ENCODE data around the gene NTM. TPM values are rescaled to one million over a fixed set of nuclear protein-coding genes. Genes with fewer than 3 reads are reported as not detected.

NTM gene
- total and polyA plus RNA-seq, 10 donors: 0.13 to 1.6 (median 0.67) TPM

DNA sequence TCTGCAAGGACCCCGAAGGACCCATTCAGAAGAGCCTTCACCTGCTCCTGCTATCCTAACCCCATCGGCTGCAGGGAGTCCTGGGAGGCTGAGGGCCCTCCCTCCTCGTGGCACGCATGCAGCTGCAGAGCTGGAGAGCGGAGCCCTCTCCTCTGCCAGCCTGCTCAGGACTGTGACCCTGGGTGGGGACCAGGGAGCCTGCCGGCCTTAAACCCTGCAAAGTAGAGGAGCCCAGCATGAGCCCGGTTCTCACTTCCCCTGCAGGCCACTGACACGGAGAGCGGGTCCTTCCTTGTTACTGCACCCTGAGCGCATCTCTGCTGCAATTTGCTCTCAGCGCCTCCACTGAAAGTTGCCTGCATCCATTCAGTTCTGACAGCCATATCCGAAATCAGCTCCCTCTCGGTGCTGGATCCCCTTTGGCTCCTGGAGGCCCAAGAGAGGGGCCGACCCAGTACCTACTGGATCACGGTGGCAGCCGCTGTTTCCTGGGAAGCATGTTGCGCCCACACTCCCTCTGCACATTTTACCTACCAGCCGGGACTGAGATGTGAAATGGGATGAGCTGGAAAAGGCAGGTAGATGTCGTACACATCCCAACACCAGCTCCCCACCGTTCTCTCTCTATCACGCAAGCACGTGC, 312.1 kb downstream of the NTM start:
- intact Hi-C loops (cut with DNase I; ENCODE audit: low total_unique reads): no loop called here

DNA sequence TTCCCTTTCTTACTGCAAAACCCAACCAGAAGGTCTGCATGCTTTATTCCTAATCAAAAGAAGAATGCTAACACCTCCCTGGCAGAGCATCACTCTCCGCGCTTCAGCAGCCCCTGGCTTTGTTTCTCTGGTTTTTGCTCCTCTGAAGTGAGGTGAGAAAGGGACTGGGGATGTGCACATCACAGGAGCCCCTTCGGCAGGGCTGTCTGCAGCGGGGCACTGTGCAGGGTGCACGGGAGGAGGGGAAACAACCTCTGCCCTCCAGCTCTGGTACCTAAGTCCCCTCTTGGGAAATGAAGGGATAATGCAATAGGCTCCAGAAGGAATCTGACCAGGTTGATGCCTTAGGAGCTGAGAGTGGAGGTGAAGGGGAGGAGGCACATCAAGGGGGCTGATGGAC, 312.7 kb downstream of the NTM start:
- Histone ChIP-seq H3K27me3 (replicated peaks in 1 of 7) (peaks cover 0 to 54% (median 0%) of the 10 kb centered on the region in 7 donors), H3K9me3 (no peaks in the 10 kb centered on the region), H3K36me3 (no peaks in the 10 kb centered on the region), H3K4me3 (no peak overlapping the region), H3K27ac (no peak overlapping the region), H3K4me1 (peaks cover 0 to 6% (median 2%) of the 10 kb centered on the region in 6 donors)
- intact Hi-C loops (cut with DNase I; ENCODE audit: low total_unique reads): no loop called here
- DNase-seq: no peak
- 80 to 93% (median 84%) methylated on average over 5 of the region's 5 CpGs for WGBS, 5 donors
- TF ChIP-seq POLR2A (IDR thresholded peaks at IDR 0.05) (no peak), POLR2AphosphoS5 (IDR thresholded peaks at IDR 0.05) (no peak)
- TF ChIP-seq, protein P1, sequence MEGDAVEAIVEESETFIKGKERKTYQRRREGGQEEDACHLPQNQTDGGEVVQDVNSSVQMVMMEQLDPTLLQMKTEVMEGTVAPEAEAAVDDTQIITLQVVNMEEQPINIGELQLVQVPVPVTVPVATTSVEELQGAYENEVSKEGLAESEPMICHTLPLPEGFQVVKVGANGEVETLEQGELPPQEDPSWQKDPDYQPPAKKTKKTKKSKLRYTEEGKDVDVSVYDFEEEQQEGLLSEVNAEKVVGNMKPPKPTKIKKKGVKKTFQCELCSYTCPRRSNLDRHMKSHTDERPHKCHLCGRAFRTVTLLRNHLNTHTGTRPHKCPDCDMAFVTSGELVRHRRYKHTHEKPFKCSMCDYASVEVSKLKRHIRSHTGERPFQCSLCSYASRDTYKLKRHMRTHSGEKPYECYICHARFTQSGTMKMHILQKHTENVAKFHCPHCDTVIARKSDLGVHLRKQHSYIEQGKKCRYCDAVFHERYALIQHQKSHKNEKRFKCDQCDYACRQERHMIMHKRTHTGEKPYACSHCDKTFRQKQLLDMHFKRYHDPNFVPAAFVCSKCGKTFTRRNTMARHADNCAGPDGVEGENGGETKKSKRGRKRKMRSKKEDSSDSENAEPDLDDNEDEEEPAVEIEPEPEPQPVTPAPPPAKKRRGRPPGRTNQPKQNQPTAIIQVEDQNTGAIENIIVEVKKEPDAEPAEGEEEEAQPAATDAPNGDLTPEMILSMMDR (IDR thresholded peaks at IDR 0.05 in 8 of 11, conservative IDR thresholded peaks at IDR 0.05 in 3 of 11): no peak

More for the DNA sequence above, 312.1 kb downstream of the NTM start:
- Histone ChIP-seq H3K27ac (no peak overlapping the region), H3K36me3 (no peaks in the 10 kb centered on the region), H3K4me3 (no peak overlapping the region), H3K9me3 (no peaks in the 10 kb centered on the region), H3K27me3 (replicated peaks in 1 of 7) (peaks cover 0 to 48% (median 0%) of the 10 kb centered on the region in 7 donors), H3K4me1 (no peaks in the 10 kb centered on the region)
- TF ChIP-seq POLR2A (IDR thresholded peaks at IDR 0.05) (no peak), POLR2AphosphoS5 (IDR thresholded peaks at IDR 0.05) (no peak)
- TF ChIP-seq, protein P1 (IDR thresholded peaks at IDR 0.05 in 8 of 11, conservative IDR thresholded peaks at IDR 0.05 in 3 of 11): no peak
- 76 to 83% (median 81%) methylated on average over 15 to 22 of the region's 22 CpGs for WGBS, 5 donors
- DNase-seq: no peak

DNA sequence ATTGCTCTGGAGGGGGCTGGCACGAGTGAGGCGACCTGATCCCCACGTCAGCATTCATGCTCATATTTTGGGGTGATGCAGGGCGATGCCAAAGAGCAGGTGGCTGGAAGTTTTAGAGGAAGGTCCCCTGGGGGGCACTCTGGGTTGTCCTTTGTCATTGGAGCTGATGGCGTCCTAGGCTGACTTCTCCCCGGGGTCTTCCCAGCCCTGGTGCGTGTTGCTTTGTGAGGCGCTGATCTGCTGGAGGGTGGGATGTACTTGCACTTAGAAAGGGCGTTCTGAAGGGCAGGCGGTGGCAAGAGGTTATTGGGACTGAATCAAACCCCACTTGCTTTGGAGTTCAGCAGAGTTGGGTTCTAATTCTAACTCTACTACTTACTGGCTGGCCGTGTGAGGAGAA, 313.3 kb downstream of the NTM start:
- H3K4me1 ChIP-seq: peaks cover 0 to 9% (median 4%) of the 10 kb centered on the region in 6 donors
- H3K4me3 ChIP-seq: no peak overlapping the region
- no peak for DNase-seq
- no peaks in the 10 kb centered on the region for H3K36me3 ChIP-seq
- 74 to 89% (median 80%) methylated on average over 11 of the region's 11 CpGs for WGBS, 5 donors
- intact Hi-C loops (cut with DNase I; ENCODE audit: low total_unique reads): no loop called here
- H3K9me3 ChIP-seq: no peaks in the 10 kb centered on the region
- TF ChIP-seq POLR2A (IDR thresholded peaks at IDR 0.05): no peak
- peaks cover 0 to 60% (median 5%) of the 10 kb centered on the region in 7 donors for H3K27me3 ChIP-seq (replicated peaks in 1 of 7)
- no peak overlapping the region for H3K27ac ChIP-seq

DNA sequence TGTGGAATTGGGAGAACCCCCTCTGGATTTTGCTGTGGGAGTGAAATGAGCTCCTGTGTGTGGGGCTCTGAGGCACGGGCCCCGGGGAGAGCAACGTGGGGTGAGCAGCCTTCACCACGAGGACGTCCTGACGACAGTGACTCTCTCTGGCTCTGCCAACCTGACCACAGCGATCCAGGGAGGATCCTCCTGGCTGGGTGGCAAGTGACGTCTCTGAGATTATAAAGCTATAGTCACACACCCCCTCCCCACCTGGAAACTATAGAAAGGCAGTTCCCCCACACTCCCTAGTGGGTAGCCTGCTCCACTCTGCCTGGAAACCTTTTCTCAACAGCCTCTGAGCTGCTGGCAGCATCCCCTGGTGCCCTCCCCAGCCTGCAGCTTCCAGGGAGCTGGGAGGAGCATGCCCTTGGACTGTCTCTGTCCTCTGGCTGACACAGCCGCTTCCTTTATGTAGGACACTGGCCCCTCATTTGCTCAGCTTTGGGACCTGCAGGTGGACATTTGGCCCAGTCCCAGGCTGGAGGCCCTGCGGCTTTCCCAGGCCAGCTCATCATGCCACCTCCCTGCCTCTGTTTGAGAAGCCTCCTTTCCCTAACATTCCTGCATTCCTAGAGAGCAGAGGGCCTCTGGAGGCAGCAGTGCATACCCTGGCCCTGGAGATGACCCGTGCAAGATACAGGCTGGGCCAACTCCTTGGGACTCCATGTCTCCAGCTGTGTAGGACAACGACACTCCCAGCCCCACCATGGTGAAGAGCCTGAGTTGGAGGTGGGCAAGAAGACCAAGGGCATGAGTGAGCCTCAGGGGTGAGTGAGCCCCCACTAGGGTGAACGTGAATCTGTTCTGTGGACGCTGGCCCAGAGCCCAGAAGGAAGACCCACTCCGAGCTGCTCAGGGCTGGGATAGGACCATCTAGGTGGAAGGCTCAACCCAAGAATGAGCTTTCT, 314.0 kb downstream of the NTM start:
- Histone ChIP-seq H3K9me3 (no peaks in the 10 kb centered on the region), H3K27ac (no peak overlapping the region), H3K36me3 (no peaks in the 10 kb centered on the region), H3K27me3 (replicated peaks in 1 of 7) (peaks cover 0 to 67% (median 6%) of the 10 kb centered on the region in 7 donors), H3K4me1 (peaks cover 0 to 9% (median 4%) of the 10 kb centered on the region in 6 donors), H3K4me3 (no peak overlapping the region)
- no peak for TF ChIP-seq POLR2A (IDR thresholded peaks at IDR 0.05)
- TF ChIP-seq, protein P1 (IDR thresholded peaks at IDR 0.05 in 8 of 11, conservative IDR thresholded peaks at IDR 0.05 in 3 of 11): no peak
- no peak for TF ChIP-seq POLR2AphosphoS5 (IDR thresholded peaks at IDR 0.05)
- 66 to 82% (median 80%) methylated on average over 14 to 15 of the region's 15 CpGs for WGBS, 5 donors
- DNase-seq: no peak
- intact Hi-C loops (cut with DNase I; ENCODE audit: low total_unique reads): no loop called here

Data from spleen (tissue), 11 donors.